HepG2 (cell line): ENCODE data around the gene CASTOR1. TPM values are rescaled to one million over a fixed set of nuclear protein-coding genes. Genes with fewer than 3 reads are reported as not detected.

Source experiments
- ATAC-seq: fragments of 200-7000 bp; cut with Tn5 transposase; 3 replicates; pipeline ENCODE4 v1.9.1; 2020; ENCODE audit warnings: mild to moderate bottlenecking, moderate library complexity
- BruUV-seq: library from RNA; stranded (reverse); fragments of 400-500 nt; replicated peaks from 2 replicates; lab custom pipeline; 2021; lab: Mats Ljungman, UMichigan
- CTCF ChIA-PET: fragments of 300-600 bp; formaldehyde crosslinking; extraction: SDS; loops from one replicate; lab custom pipeline; 2021; ENCODE audit warnings: low total read pairs, inconsistent platforms, low intra/inter-chr PET ratio; lab: Yijun Ruan, JAX
- POLR2A ChIA-PET: fragments of 350-600 bp; sonication (Branson Sonifier 250); formaldehyde crosslinking; loops from one replicate; lab custom pipeline; 2020; ENCODE audit warnings: antibody characterized with exemption, inconsistent platforms; lab: Yijun Ruan, JAX
- DNase-seq: peaks from one replicate; pipeline ENCODE4 v3.0.0-alpha.2; 2015; ENCODE audit warnings: low spot score
- FAIRE-seq: peaks from 3 replicates; lab custom pipeline; 2011; peaks lifted over from hg19 to GRCh38; lab: Jason Lieb, UNC
- H2AFZ ChIP-seq: one replicate; pipeline ENCODE4 v1.6.1; 2011; ENCODE audit warnings: low read length, inconsistent platforms
- H3K27ac ChIP-seq: fragments of 300-600 bp; 3 replicates; pipeline ENCODE4 v1.8.0; 2011; ENCODE audit warnings: mixed run types, mild to moderate bottlenecking, mixed read lengths, low read length, inconsistent platforms; ENCODE audit not compliant: insufficient read depth; ENCODE audit errors: extremely low read length
- H3K27me3 ChIP-seq, 2 experiments: fragments of 200-600 bp in 1 of 2; 2 replicates in 1 of 2; 3 replicates in 1 of 2; pipeline versions ENCODE4 v1.6.0 to v1.8.0; 2011; ENCODE audit warnings: low read length in 2 of 2, mild to moderate bottlenecking in 2 of 2, moderate library complexity in 2 of 2, inconsistent platforms in 1 of 2; ENCODE audit not compliant: insufficient read depth in 2 of 2, control insufficient read depth in 1 of 2
- H3K36me3 ChIP-seq, 2 experiments: fragments of 200-600 bp in 1 of 2; replicated peaks in 1 of 2; 2 replicates in 1 of 2; 3 replicates in 1 of 2; pipeline versions ENCODE4 v1.5.1 to v1.8.0; 2011; ENCODE audit warnings: low read length in 2 of 2, inconsistent platforms in 1 of 2; ENCODE audit not compliant: insufficient read depth in 2 of 2, control insufficient read depth in 1 of 2
- H3K4me1 ChIP-seq: 2 replicates; pipeline ENCODE4 v1.5.1; 2012; ENCODE audit warnings: low read length, inconsistent platforms; ENCODE audit not compliant: insufficient read depth
- H3K4me2 ChIP-seq: 2 replicates; pipeline ENCODE4 v1.6.0; 2011; ENCODE audit warnings: low read depth, low read length, inconsistent platforms
- H3K4me3 ChIP-seq, 3 experiments: fragments of 200-600 bp in 1 of 3; sonication (generic), shearing (Covaris generic) in 1 of 3; replicated peaks in 1 of 3; 2 replicates each; pipeline ENCODE4 v1.5.1; 2011 to 2016; ENCODE audit warnings: low read length in 3 of 3, inconsistent platforms in 2 of 3, low read depth in 2 of 3, mild to moderate bottlenecking in 2 of 3, control low read depth in 1 of 3, mixed read lengths in 1 of 3; ENCODE audit not compliant: insufficient read depth in 1 of 3
- H3K79me2 ChIP-seq: one replicate; pipeline ENCODE4 v1.6.1; 2011; ENCODE audit warnings: low read length, inconsistent platforms; ENCODE audit not compliant: insufficient read depth
- H3K9ac ChIP-seq: 2 replicates; pipeline ENCODE4 v1.6.0; 2011; ENCODE audit warnings: mild to moderate bottlenecking, low read depth, low read length, inconsistent platforms; ENCODE audit not compliant: insufficient read depth
- H3K9me3 ChIP-seq: 2 replicates; pipeline ENCODE4 v1.5.1; 2012; ENCODE audit warnings: mild to moderate bottlenecking, low read length
- H4K20me1 ChIP-seq: 2 replicates; pipeline ENCODE4 v1.6.0; 2011; ENCODE audit warnings: inconsistent platforms, mild to moderate bottlenecking, low read length, moderate library complexity; ENCODE audit not compliant: insufficient read depth
- CAMTA2 ChIP-seq: sonication (generic); formaldehyde crosslinking; IDR thresholded peaks from 2 replicates; pipeline ENCODE4 v1.4.0; 2020; ENCODE audit warnings: mild to moderate bottlenecking, missing genetic modification reagents, borderline replicate concordance
- KDM5A ChIP-seq: fragments of 200-600 bp; sonication (generic); IDR thresholded peaks from 2 replicates; pipeline ENCODE4 v1.7.0; 2018; ENCODE audit warnings: antibody characterized with exemption, mild to moderate bottlenecking, low read length, borderline replicate concordance
- MIER2 ChIP-seq: IDR thresholded peaks from 2 replicates; pipeline ENCODE4 v1.6.1; 2016; ENCODE audit warnings: missing biosample characterization, missing genetic modification reagents
- NCOA1 ChIP-seq: sonication (generic); formaldehyde crosslinking; IDR thresholded peaks from 2 replicates; pipeline ENCODE4 v1.9.0; 2021; ENCODE audit warnings: missing genetic modification reagents
- NFE2 ChIP-seq: sonication (generic); formaldehyde crosslinking; IDR thresholded peaks from 2 replicates; pipeline ENCODE4 v1.4.0; 2020; ENCODE audit warnings: missing genetic modification reagents
- PBX3 ChIP-seq: sonication (generic); formaldehyde crosslinking; IDR thresholded peaks from 2 replicates; pipeline ENCODE4 v1.8.1; 2023; ENCODE audit warnings: missing genetic modification reagents, inconsistent platforms, borderline replicate concordance
- PCBP2 ChIP-seq: fragments of 200-400 bp; formaldehyde crosslinking; optimal IDR thresholded peaks from 2 replicates; pipeline ENCODE3; 2018; ENCODE audit warnings: low read length, low read depth; ENCODE audit not compliant: poor library complexity, severe bottlenecking
- SATB2 ChIP-seq: sonication (generic); formaldehyde crosslinking; IDR thresholded peaks from 2 replicates; pipeline ENCODE4 v1.5.0; 2020; ENCODE audit warnings: missing genetic modification reagents
- SRF ChIP-seq: IDR thresholded peaks from 2 replicates; pipeline ENCODE4 v1.6.1; 2011; ENCODE audit warnings: mild to moderate bottlenecking, low read depth, low read length, moderate library complexity
- STAT6 ChIP-seq: sonication (generic); formaldehyde crosslinking; IDR thresholded peaks from 2 replicates; pipeline ENCODE4 v1.4.0; 2020; ENCODE audit warnings: missing genetic modification reagents, mild to moderate bottlenecking, borderline replicate concordance
- TBL1XR1 ChIP-seq: fragments of 150-350 bp; IDR thresholded peaks from 2 replicates; pipeline ENCODE4 v1.6.1; 2014; ENCODE audit warnings: borderline replicate concordance, low read length; ENCODE audit not compliant: partially characterized antibody
- ZBTB7A ChIP-seq: sonication (generic); formaldehyde crosslinking; IDR thresholded peaks from 2 replicates; pipeline ENCODE4 v1.8.0; 2022; ENCODE audit warnings: mild to moderate bottlenecking, missing genetic modification reagents
- ZFP82 ChIP-seq: sonication (generic); formaldehyde crosslinking; IDR thresholded peaks from 2 replicates; pipeline ENCODE4 v1.5.1; 2020; ENCODE audit warnings: mild to moderate bottlenecking, missing genetic modification reagents, borderline replicate concordance
- ZKSCAN1 ChIP-seq: fragments of 150-350 bp; IDR thresholded peaks from 2 replicates; pipeline ENCODE4 v1.6.1; 2014; ENCODE audit warnings: low read length
- ZNF747 ChIP-seq: sonication (generic); formaldehyde crosslinking; IDR thresholded peaks from 2 replicates; pipeline ENCODE4 v1.8.1; 2023; ENCODE audit warnings: missing genetic modification reagents, mild to moderate bottlenecking, borderline replicate concordance
- WGBS: methylation state at CpG from one replicate; pipeline ENCODE4 v1.1.6; 2017; ENCODE audit warnings: low lambda C conversion rate; 5-methylcytosine and 5-hydroxymethylcytosine counted together
- in situ Hi-C: cut with HindIII; loops from 2 replicates; pipeline ENCODE4 v1.10.0; 2017; ENCODE audit warnings: low pct_unique_long_range_greater_than_20kb; ENCODE audit not compliant: extremely low pct_ligation_motif_present
- intact Hi-C: fragments of 100-400 bp; cut with micrococcal nuclease; formaldehyde crosslinking; loops from one replicate; pipeline ENCODE4 v1.10.0; 2022; ENCODE audit not compliant: unreplicated experiment
- polyA plus RNA-seq, 8 experiments: library from polyadenylated mRNA; depleted of rRNA in 3 of 8; stranded (reverse) in 7 of 8; unstranded in 1 of 8; fragments of >200 nt; fragmentation: Illumina TruSeq in 4 of 8; extraction: Trizol in 4 of 8; gene quantifications; 2 replicates each; pipeline versions ENCODE4 v1.2.1 to v1.2.3, GENCODE V29; 2011 to 2016; ENCODE audit warnings: low read depth in 4 of 8, missing spikeins in 1 of 8, mixed read lengths in 1 of 8; ENCODE audit not compliant: insufficient read depth in 1 of 8
- total RNA-seq, 5 experiments: library from RNA; depleted of rRNA; stranded (reverse); fragments of >200 nt; fragmentation: Illumina TruSeq; extraction: Trizol; gene quantifications; 2 replicates each; pipeline ENCODE4 v1.2.3, GENCODE V29; 2016; ENCODE audit warnings: low read depth in 1 of 5

Gene CASTOR1
- total and polyA plus RNA-seq, 2 of the 13 experiments (the other 11 are each of a cell fraction or from before 2014, with no cell fraction given) = 2.6 to 4.4 TPM

- POLR2A ChIA-PET = interaction anchor here (0.6 to 2.3 kb wide), 2 partner anchors 11 to 500 kb away, joined by 3 to 11 read pairs; partner anchors contain the start of genes ASCC2 and TBC1D10A
- CTCF ChIA-PET = no interaction called here
- Histone ChIP-seq H3K79me2 (no peaks in the 10 kb centered on the region), H2AFZ (no peak overlapping the region), H3K4me2 (no peak overlapping the region), H3K4me3 (no peak overlapping the region), H3K9me3 (no peaks in the 10 kb centered on the region), H3K36me3 (peaks cover 52 to 94% of the 10 kb centered on the region in 2 experiments), H3K27ac (no peak overlapping the region), H3K9ac (no peak overlapping the region), H4K20me1 (no peaks in the 10 kb centered on the region; the same call in 1 of the 2 replicates), H3K27me3 (no peaks in the 10 kb centered on the region), H3K4me1 (peaks cover 26% of the 10 kb centered on the region)
- FAIRE-seq (no peak), ATAC-seq (no peak), DNase-seq (no peak)
- no TSS peak for BruUV-seq
- intact Hi-C loops = no loop called here
- no peak for TF ChIP-seq ZNF747
- no peak for TF ChIP-seq KDM5A
- no peak for TF ChIP-seq SRF
- in situ Hi-C loops = no loop called here
- 98% methylated on average over 6 of the region's 8 CpGs for WGBS
These were observed 48.1 kb upstream of the CASTOR1 start for GRCh38 chr22:30337461-30337778.

- Histone ChIP-seq H3K4me2 (no peak overlapping the region), H4K20me1 (no peaks in the 10 kb centered on the region; the same call in 1 of the 2 replicates), H3K4me3 (no peak overlapping the region), H3K27me3 (no peaks in the 10 kb centered on the region), H3K27ac (no peak overlapping the region), H3K4me1 (peaks cover 20% of the 10 kb centered on the region), H3K79me2 (no peaks in the 10 kb centered on the region), H2AFZ (no peak overlapping the region), H3K9me3 (no peaks in the 10 kb centered on the region), H3K9ac (no peak overlapping the region), H3K36me3 (peaks cover 49 to 89% of the 10 kb centered on the region in 2 experiments)
- ATAC-seq (no peak), FAIRE-seq (no peak), DNase-seq (no peak)
- POLR2A ChIA-PET = interaction anchor here (0.6 to 2.3 kb wide), 3 partner anchors 10 to 499 kb away, joined by 3 to 11 read pairs (median 4); partner anchors contain the start of genes ASCC2, CCDC157, SF3A1 and TBC1D10A
- no TSS peak for BruUV-seq
- in situ Hi-C loops = no loop called here
- CTCF ChIA-PET = no interaction called here
- WGBS = 97% methylated on average over 4 of the region's 4 CpGs
- intact Hi-C loops = no loop called here
- TF ChIP-seq TBL1XR1 (no peak), SATB2 (CRISPR knock-in tag) (no peak), ZFP82 (CRISPR knock-in tag) (no peak), MIER2 (CRISPR knock-in tag) (no peak), ZKSCAN1 (no peak), STAT6 (CRISPR knock-in tag) (no peak), NCOA1 (CRISPR knock-in tag) (no peak), PBX3 (CRISPR knock-in tag) (no peak), NFE2 (CRISPR knock-in tag) (no peak), CAMTA2 (CRISPR knock-in tag) (no peak), ZBTB7A (CRISPR knock-in tag) (no peak), PCBP2 (no peak)
These were observed 47.6 kb upstream of the CASTOR1 start for GRCh38 chr22:30336752-30337460.
